IMR-90 (cell line): Measurements from ENCODE around the gene DNAJC7. TPM values are rescaled to one million over a fixed set of nuclear protein-coding genes. Genes with fewer than 3 reads are reported as not detected.

Source experiments
- ATAC-seq: fragments of 200-7000 bp; cut with Tn5 transposase; 2 replicates; pipeline ENCODE4 v1.9.1; 2020; ENCODE audit warnings: low read depth, mild to moderate bottlenecking, moderate library complexity
- BruUV-seq: library from RNA; stranded (reverse); fragments of 400-500 nt; replicated peaks from 2 replicates; lab custom pipeline; 2021; lab: Mats Ljungman, UMichigan
- CTCF ChIA-PET: fragments of 300-600 bp; formaldehyde crosslinking; extraction: SDS; loops from one replicate; lab custom pipeline; 2021; ENCODE audit warnings: antibody characterized with exemption; lab: Yijun Ruan, JAX
- POLR2A ChIA-PET: fragments of 300-600 bp; sonication (Branson Sonifier 250); formaldehyde crosslinking; loops from one replicate; lab custom pipeline; 2022; ENCODE audit warnings: antibody characterized with exemption; ENCODE audit not compliant: unreplicated experiment; lab: Charles Lee
- DNase-seq: peaks from one replicate; pipeline ENCODE4 v3.0.0; 2013
- H2AFZ ChIP-seq: replicated peaks from 2 replicates; pipeline ENCODE3; 2013; ENCODE audit warnings: low read length, mild to moderate bottlenecking; ENCODE audit not compliant: poor library complexity
- H2AK5ac ChIP-seq: 2 replicates; pipeline ENCODE4 v1.6.1; 2013; ENCODE audit warnings: low read depth, low read length, inconsistent platforms
- H2AK9ac ChIP-seq: replicated peaks from 2 replicates; pipeline ENCODE3; 2013; ENCODE audit warnings: mild to moderate bottlenecking, low read depth, low read length, moderate library complexity; ENCODE audit not compliant: poor library complexity
- H2BK120ac ChIP-seq: 2 replicates; pipeline ENCODE4 v1.6.1; 2013; ENCODE audit warnings: low read depth, low read length, inconsistent platforms
- H2BK15ac ChIP-seq: 3 replicates; pipeline ENCODE4 v1.6.1; 2013; ENCODE audit warnings: low read depth, low read length, inconsistent platforms
- H2BK20ac ChIP-seq: 2 replicates; pipeline ENCODE4 v1.6.1; 2013; ENCODE audit warnings: low read depth, mild to moderate bottlenecking, inconsistent platforms, low read length, moderate library complexity
- H2BK5ac ChIP-seq: 2 replicates; pipeline ENCODE4 v1.6.1; 2013; ENCODE audit warnings: mild to moderate bottlenecking, low read depth, low read length, inconsistent platforms; ENCODE audit not compliant: poor library complexity, severe bottlenecking
- H3K14ac ChIP-seq: replicated peaks from 2 replicates; pipeline ENCODE4 v1.6.1; 2013; ENCODE audit warnings: low read depth, low read length, inconsistent platforms
- H3K18ac ChIP-seq: 2 replicates; pipeline ENCODE4 v1.6.1; 2013; ENCODE audit warnings: low read depth, low read length, control low read depth
- H3K23ac ChIP-seq: 2 replicates; pipeline ENCODE4 v1.6.1; 2013; ENCODE audit warnings: low read depth, low read length, inconsistent platforms
- H3K27ac ChIP-seq: 2 replicates; pipeline ENCODE4 v1.5.1; 2013; ENCODE audit warnings: mild to moderate bottlenecking, control low read depth, low read length; ENCODE audit not compliant: insufficient read depth
- H3K27me3 ChIP-seq: 2 replicates; pipeline ENCODE4 v1.6.1; 2013; ENCODE audit warnings: low read length; ENCODE audit not compliant: control insufficient read depth, insufficient read depth
- H3K36me3 ChIP-seq: 2 replicates; pipeline ENCODE4 v1.6.1; 2013; ENCODE audit warnings: low read length, mixed read lengths; ENCODE audit not compliant: control insufficient read depth, insufficient read depth
- H3K4ac ChIP-seq: 2 replicates; pipeline ENCODE4 v1.6.1; 2013; ENCODE audit warnings: low read depth, low read length, inconsistent platforms
- H3K4me1 ChIP-seq: 2 replicates; pipeline ENCODE4 v1.6.1; 2013; ENCODE audit warnings: low read length, mixed read lengths; ENCODE audit not compliant: control insufficient read depth, insufficient read depth
- H3K4me2 ChIP-seq: 2 replicates; pipeline ENCODE4 v1.6.1; 2013; ENCODE audit warnings: low read depth, mild to moderate bottlenecking, control low read depth, low read length, moderate library complexity
- H3K4me3 ChIP-seq: 2 replicates; pipeline ENCODE4 v1.5.1; 2013; ENCODE audit warnings: low read depth, mild to moderate bottlenecking, control low read depth, low read length, moderate library complexity; ENCODE audit not compliant: insufficient read depth
- H3K56ac ChIP-seq: 2 replicates; pipeline ENCODE4 v1.6.1; 2013; ENCODE audit warnings: low read length, inconsistent platforms; ENCODE audit not compliant: insufficient read depth; ENCODE audit errors: extremely low read depth
- H3K79me1 ChIP-seq, 2 experiments: 2 replicates each; pipeline ENCODE4 v1.6.1; 2013; ENCODE audit warnings: low read length in 2 of 2, inconsistent platforms in 1 of 2, low read depth in 1 of 2
- H3K9ac ChIP-seq: 2 replicates; pipeline ENCODE4 v1.6.1; 2013; ENCODE audit warnings: low read depth, low read length, control low read depth
- H3K9me1 ChIP-seq: 2 replicates; pipeline ENCODE4 v1.6.1; 2013; ENCODE audit warnings: low read length, inconsistent platforms; ENCODE audit not compliant: insufficient read depth
- H3K9me3 ChIP-seq: 2 replicates; pipeline ENCODE4 v1.6.1; 2013; ENCODE audit warnings: low read length; ENCODE audit not compliant: control insufficient read depth, insufficient read depth
- H4K20me1 ChIP-seq: 2 replicates; pipeline ENCODE4 v1.6.1; 2013; ENCODE audit warnings: low read length, inconsistent platforms; ENCODE audit not compliant: insufficient read depth
- H4K5ac ChIP-seq: 2 replicates; pipeline ENCODE4 v1.6.1; 2013; ENCODE audit warnings: mild to moderate bottlenecking, low read depth, low read length, control low read depth
- H4K8ac ChIP-seq, 2 experiments: 2 replicates each; pipeline ENCODE4 v1.6.1; 2013; ENCODE audit warnings: low read depth in 2 of 2, low read length in 2 of 2, control low read depth in 1 of 2, inconsistent platforms in 1 of 2
- H4K91ac ChIP-seq: 2 replicates; pipeline ENCODE4 v1.6.1; 2013; ENCODE audit warnings: low read depth, low read length, inconsistent platforms; ENCODE audit not compliant: insufficient read depth
- CEBPB ChIP-seq: IDR thresholded peaks from 2 replicates; pipeline ENCODE4 v1.6.1; 2012; ENCODE audit warnings: low read depth, low read length, improper control_type of control experiment
- CHD1 ChIP-seq: IDR thresholded peaks from 2 replicates; pipeline ENCODE4 v1.6.1; 2012; ENCODE audit warnings: low read depth, low read length, improper control_type of control experiment
- FOS ChIP-seq: fragments of 150-350 bp; IDR thresholded peaks from 2 replicates; pipeline ENCODE4 v1.6.1; 2016; ENCODE audit warnings: low read depth, low read length
- MAFK ChIP-seq: IDR thresholded peaks from 2 replicates; pipeline ENCODE4 v1.6.1; 2012; ENCODE audit warnings: low read depth, low read length, improper control_type of control experiment
- MAZ ChIP-seq: IDR thresholded peaks from 2 replicates; pipeline ENCODE4 v1.6.1; 2012; ENCODE audit warnings: low read depth, mild to moderate bottlenecking, low read length, improper control_type of control experiment, moderate library complexity, borderline replicate concordance
- POLR2A ChIP-seq: IDR thresholded peaks from 2 replicates; pipeline ENCODE4 v1.6.1; 2012; ENCODE audit warnings: mild to moderate bottlenecking, low read depth, low read length
- RAD21 ChIP-seq: IDR thresholded peaks from 2 replicates; pipeline ENCODE4 v1.6.1; 2012; ENCODE audit warnings: low read length, improper control_type of control experiment
- RFX5 ChIP-seq: IDR thresholded peaks from 2 replicates; pipeline ENCODE4 v1.8.0; 2012; ENCODE audit warnings: low read depth, mild to moderate bottlenecking, low read length, moderate library complexity
- SMC3 ChIP-seq: fragments of 150-350 bp; IDR thresholded peaks from 2 replicates; pipeline ENCODE4 v1.6.1; 2016; ENCODE audit warnings: low read depth, mild to moderate bottlenecking, antibody characterized with exemption, low read length, moderate library complexity
- WGBS, 2 experiments: methylation state at CpG; one replicate each; pipeline versions ENCODE4 v1.1.5 to v1.1.7; 2013; ENCODE audit warnings: missing lambda C conversion rate in 2 of 2; ENCODE audit not compliant: insufficient read length in 1 of 2; ENCODE audit errors: extremely low coverage in 2 of 2; 5-methylcytosine and 5-hydroxymethylcytosine counted together
- dilution Hi-C: fragments of 300-500 bp; cut with HindIII; formaldehyde crosslinking; loops from one replicate; pipeline ENCODE4 v1.14.3; 2018; ENCODE audit warnings: low sequenced_read_pairs; ENCODE audit not compliant: unreplicated experiment
- in situ Hi-C: fragments of 300-500 bp; cut with MboI; formaldehyde crosslinking; loops from 3 replicates; pipeline ENCODE4 v1.14.3; 2019; ENCODE audit warnings: low sequenced_read_pairs, inconsistent platforms, mixed read lengths
- intact Hi-C: fragments of 100-400 bp; cut with micrococcal nuclease; formaldehyde crosslinking; loops from 2 replicates; pipeline ENCODE4 v1.10.0; 2022
- polyA plus RNA-seq, 3 experiments: library from polyadenylated mRNA; depleted of rRNA; stranded (reverse); fragments of >200 nt; gene quantifications; 2 replicates each; pipeline ENCODE4 v1.2.3, GENCODE V29; 2012; ENCODE audit warnings: low replicate concordance in 1 of 3
- total RNA-seq: library from RNA; depleted of rRNA; stranded (reverse); fragments of >200 nt; gene quantifications from 2 replicates; pipeline ENCODE4 v1.2.3, GENCODE V29; 2012
- TF ChIP-seq, protein P1 (sequence below): fragments of 150-350 bp; IDR thresholded peaks from 2 replicates; pipeline ENCODE4 v1.6.1; 2016; ENCODE audit warnings: low read depth, mild to moderate bottlenecking, low read length, moderate library complexity, borderline replicate concordance
- TF ChIP-seq, protein P2 (sequence below): conservative IDR thresholded peaks from 2 replicates; pipeline ENCODE4 v1.5.1; 2012; ENCODE audit warnings: mild to moderate bottlenecking, low read depth, low read length, improper control_type of control experiment
- TF ChIP-seq, protein P3 (sequence below): fragments of 150-350 bp; IDR thresholded peaks from 2 replicates; pipeline ENCODE4 v1.6.1; 2017; ENCODE audit warnings: mild to moderate bottlenecking, antibody characterized with exemption, low read length, low read depth

DNAJC7 gene
- total and polyA plus RNA-seq, 2 of the 4 experiments (the other 2 are of a cell fraction): 49.3 to 71.7 TPM

DNA sequence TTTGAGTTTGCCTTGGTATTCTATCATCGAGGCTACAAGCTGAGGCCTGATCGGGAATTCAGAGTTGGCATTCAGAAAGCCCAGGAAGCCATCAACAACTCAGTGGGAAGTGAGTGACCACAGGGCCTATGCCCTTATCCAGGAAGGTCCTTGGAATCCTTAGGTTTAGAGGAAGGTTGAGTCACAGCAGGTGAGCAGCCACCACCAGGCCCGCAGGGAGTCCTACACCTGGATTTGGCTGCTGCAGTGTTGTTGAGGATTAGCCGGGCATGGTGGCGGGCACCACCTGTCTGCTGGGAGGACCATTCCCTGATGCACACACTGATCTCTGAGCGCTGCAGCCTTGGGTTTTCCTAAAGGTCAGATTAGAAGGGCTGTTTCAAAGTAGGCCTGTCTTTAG, 81.6 kb downstream of the DNAJC7 start:
- no peak overlapping the region for H3K4ac ChIP-seq
- H2AK5ac ChIP-seq: no peak overlapping the region
- H3K56ac ChIP-seq: no peak overlapping the region
- H4K8ac ChIP-seq: no peak overlapping the region
- no peak overlapping the region for H2AFZ ChIP-seq
- no peak overlapping the region for H2BK15ac ChIP-seq
- H4K91ac ChIP-seq: no peak overlapping the region
- TF ChIP-seq, protein P1, sequence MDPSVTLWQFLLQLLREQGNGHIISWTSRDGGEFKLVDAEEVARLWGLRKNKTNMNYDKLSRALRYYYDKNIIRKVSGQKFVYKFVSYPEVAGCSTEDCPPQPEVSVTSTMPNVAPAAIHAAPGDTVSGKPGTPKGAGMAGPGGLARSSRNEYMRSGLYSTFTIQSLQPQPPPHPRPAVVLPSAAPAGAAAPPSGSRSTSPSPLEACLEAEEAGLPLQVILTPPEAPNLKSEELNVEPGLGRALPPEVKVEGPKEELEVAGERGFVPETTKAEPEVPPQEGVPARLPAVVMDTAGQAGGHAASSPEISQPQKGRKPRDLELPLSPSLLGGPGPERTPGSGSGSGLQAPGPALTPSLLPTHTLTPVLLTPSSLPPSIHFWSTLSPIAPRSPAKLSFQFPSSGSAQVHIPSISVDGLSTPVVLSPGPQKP: no peak
- TF ChIP-seq, protein P2, sequence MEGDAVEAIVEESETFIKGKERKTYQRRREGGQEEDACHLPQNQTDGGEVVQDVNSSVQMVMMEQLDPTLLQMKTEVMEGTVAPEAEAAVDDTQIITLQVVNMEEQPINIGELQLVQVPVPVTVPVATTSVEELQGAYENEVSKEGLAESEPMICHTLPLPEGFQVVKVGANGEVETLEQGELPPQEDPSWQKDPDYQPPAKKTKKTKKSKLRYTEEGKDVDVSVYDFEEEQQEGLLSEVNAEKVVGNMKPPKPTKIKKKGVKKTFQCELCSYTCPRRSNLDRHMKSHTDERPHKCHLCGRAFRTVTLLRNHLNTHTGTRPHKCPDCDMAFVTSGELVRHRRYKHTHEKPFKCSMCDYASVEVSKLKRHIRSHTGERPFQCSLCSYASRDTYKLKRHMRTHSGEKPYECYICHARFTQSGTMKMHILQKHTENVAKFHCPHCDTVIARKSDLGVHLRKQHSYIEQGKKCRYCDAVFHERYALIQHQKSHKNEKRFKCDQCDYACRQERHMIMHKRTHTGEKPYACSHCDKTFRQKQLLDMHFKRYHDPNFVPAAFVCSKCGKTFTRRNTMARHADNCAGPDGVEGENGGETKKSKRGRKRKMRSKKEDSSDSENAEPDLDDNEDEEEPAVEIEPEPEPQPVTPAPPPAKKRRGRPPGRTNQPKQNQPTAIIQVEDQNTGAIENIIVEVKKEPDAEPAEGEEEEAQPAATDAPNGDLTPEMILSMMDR: no peak
- TF ChIP-seq POLR2A: no peak
- TF ChIP-seq, protein P3, sequence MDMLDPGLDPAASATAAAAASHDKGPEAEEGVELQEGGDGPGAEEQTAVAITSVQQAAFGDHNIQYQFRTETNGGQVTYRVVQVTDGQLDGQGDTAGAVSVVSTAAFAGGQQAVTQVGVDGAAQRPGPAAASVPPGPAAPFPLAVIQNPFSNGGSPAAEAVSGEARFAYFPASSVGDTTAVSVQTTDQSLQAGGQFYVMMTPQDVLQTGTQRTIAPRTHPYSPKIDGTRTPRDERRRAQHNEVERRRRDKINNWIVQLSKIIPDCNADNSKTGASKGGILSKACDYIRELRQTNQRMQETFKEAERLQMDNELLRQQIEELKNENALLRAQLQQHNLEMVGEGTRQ: no peak
- no peak for TF ChIP-seq CEBPB
- no peak for TF ChIP-seq SMC3
- no peak for TF ChIP-seq RFX5
- TF ChIP-seq RAD21: no peak
- TF ChIP-seq FOS: no peak
- no peak for TF ChIP-seq CHD1
- no peak for TF ChIP-seq MAFK
- no peak for TF ChIP-seq MAZ
- no peak for DNase-seq
- H3K9ac ChIP-seq: no peak overlapping the region
- in situ Hi-C loops: no loop called here
- BruUV-seq: no TSS peak
- peaks cover 3% of the 10 kb centered on the region for H3K36me3 ChIP-seq
- no peaks in the 10 kb centered on the region for H3K9me3 ChIP-seq
- 88% methylated on average over 3 of the region's 6 CpGs; no CpG with 5 or more reads in 1 of the 2 experiments for WGBS, 2 experiments
- CTCF ChIA-PET: no interaction called here
- no peak overlapping the region for H3K18ac ChIP-seq
- H3K9me1 ChIP-seq: peaks cover 5% of the 10 kb centered on the region
- H3K4me1 ChIP-seq: no peaks in the 10 kb centered on the region; the same call in 1 of the 2 replicates
- H3K79me1 ChIP-seq: peaks cover 3 to 5% of the 10 kb centered on the region in 2 experiments; a peak in 1 of 4 replicates
- no peak overlapping the region for H3K27ac ChIP-seq
- H3K14ac ChIP-seq: no peak overlapping the region
- intact Hi-C loops: no loop called here
- no peak overlapping the region for H4K5ac ChIP-seq
- no peak overlapping the region for H2BK5ac ChIP-seq
- H2BK120ac ChIP-seq: no peak overlapping the region
- no peak for ATAC-seq
- no peaks in the 10 kb centered on the region for H4K20me1 ChIP-seq
- H2BK20ac ChIP-seq: no peak overlapping the region
- no peak overlapping the region for H2AK9ac ChIP-seq
- POLR2A ChIA-PET: no interaction called here
- no peak overlapping the region for H3K23ac ChIP-seq
- no peak overlapping the region for H3K4me3 ChIP-seq
- dilution Hi-C loops: no loop called here
- no peak overlapping the region for H3K4me2 ChIP-seq
- H3K27me3 ChIP-seq: no peaks in the 10 kb centered on the region
